ENCODE results near the gene LURAP1L. TPM values are rescaled to one million over a fixed set of nuclear protein-coding genes. Genes with fewer than 3 reads are reported as not detected.

The LURAP1L gene
- polyA plus RNA-seq, 3 donors: not detected

- H3K79me2 ChIP-seq (ENCODE audit: insufficient read depth, low read length): no peaks in the 10 kb centered on the region
Measured at GRCh38 chr9:12847561-12847960, 72.7 kb downstream of the LURAP1L start.

GRCh38 chr9:12849486-12850003 lies 74.7 kb downstream of the LURAP1L start:
- no peaks in the 10 kb centered on the region for H3K36me3 ChIP-seq (replicated peaks in 1 of 2; ENCODE audit: control insufficient read depth in 1 of 2, insufficient read depth in 2 of 2, low read length in 2 of 2)
- no peak for DNase-seq
- no peak for TF ChIP-seq CTCF (IDR thresholded peaks at IDR 0.05)
- Mint-ChIP-seq H3K27me3 (ENCODE audit: low read depth in 3 of 3) (peaks cover 0 to 1% (median 0%) of the 10 kb centered on the region in 3 donors), H3K4me3 (no peak overlapping the region), H3K9me3 (peaks cover 0 to 4% (median 0%) of the 10 kb centered on the region in 7 donors), H3K27ac (no peak overlapping the region), H3K4me1 (no peaks in the 10 kb centered on the region), H3K36me3 (no peaks in the 10 kb centered on the region)
- H3K9me3 ChIP-seq (replicated peaks in 1 of 2; ENCODE audit: control insufficient read depth in 1 of 2, insufficient read depth in 1 of 2, low read length in 2 of 2): no peaks in the 10 kb centered on the region
- intact Hi-C loops (cut with micrococcal nuclease): no loop called here
- no peak overlapping the region for H3K9ac ChIP-seq (ENCODE audit: insufficient read depth, low read length, poor library complexity, severe bottlenecking)
- no CpG with 5 or more reads among the region's 1 CpG for WGBS (ENCODE audit: insufficient coverage)
- H4K20me1 ChIP-seq (ENCODE audit: insufficient read depth, low read length): no peaks in the 10 kb centered on the region
- H3K4me3 ChIP-seq (replicated peaks in 1 of 3; ENCODE audit: low read depth in 2 of 3, low read length in 3 of 3): no peak overlapping the region
- H2AFZ ChIP-seq (ENCODE audit: insufficient read depth, low read depth, low read length, poor library complexity, severe bottlenecking): no peak overlapping the region
- no peak overlapping the region for H3K27ac ChIP-seq (ENCODE audit: low read depth in 1 of 2, low read length in 2 of 2)
- H3K79me2 ChIP-seq (ENCODE audit: insufficient read depth, low read length): no peaks in the 10 kb centered on the region
- H3K4me1 ChIP-seq (ENCODE audit: control insufficient read depth in 1 of 2, insufficient read depth in 2 of 2, low read length in 2 of 2): no peaks in the 10 kb centered on the region
- no peak overlapping the region for H3K4me2 ChIP-seq (replicated peaks; ENCODE audit: extremely low read depth, low read length, poor library complexity, severe bottlenecking)
- H3K27me3 ChIP-seq (ENCODE audit: control insufficient read depth in 2 of 2, insufficient read depth in 2 of 2, low read length in 2 of 2): no peaks in the 10 kb centered on the region

More at GRCh38 chr9:12847561-12847960, 72.7 kb downstream of the LURAP1L start:
- Histone ChIP-seq H2AFZ (ENCODE audit: insufficient read depth, low read depth, low read length, poor library complexity, severe bottlenecking) (no peak overlapping the region), H3K4me1 (ENCODE audit: control insufficient read depth in 1 of 2, insufficient read depth in 2 of 2, low read length in 2 of 2) (no peaks in the 10 kb centered on the region), H3K9ac (ENCODE audit: insufficient read depth, low read length, poor library complexity, severe bottlenecking) (no peak overlapping the region), H3K9me3 (replicated peaks in 1 of 2; ENCODE audit: control insufficient read depth in 1 of 2, insufficient read depth in 1 of 2, low read length in 2 of 2) (no peaks in the 10 kb centered on the region), H3K27me3 (ENCODE audit: control insufficient read depth in 2 of 2, insufficient read depth in 2 of 2, low read length in 2 of 2) (no peaks in the 10 kb centered on the region), H3K4me2 (replicated peaks; ENCODE audit: extremely low read depth, low read length, poor library complexity, severe bottlenecking) (no peak overlapping the region), H3K4me3 (replicated peaks in 1 of 3; ENCODE audit: low read depth in 2 of 3, low read length in 3 of 3) (no peak overlapping the region), H3K36me3 (replicated peaks in 1 of 2; ENCODE audit: control insufficient read depth in 1 of 2, insufficient read depth in 2 of 2, low read length in 2 of 2) (no peaks in the 10 kb centered on the region), H3K27ac (ENCODE audit: low read depth in 1 of 2, low read length in 2 of 2) (no peak overlapping the region), H4K20me1 (ENCODE audit: insufficient read depth, low read length) (no peaks in the 10 kb centered on the region)
- DNase-seq: no peak
- H3K27ac Mint-ChIP-seq: no peak overlapping the region
- TF ChIP-seq CTCF (IDR thresholded peaks at IDR 0.05): no peak
- H3K36me3 Mint-ChIP-seq: no peaks in the 10 kb centered on the region
- no peaks in the 10 kb centered on the region for H3K4me1 Mint-ChIP-seq
- peaks cover 0 to 4% (median 0%) of the 10 kb centered on the region in 7 donors for H3K9me3 Mint-ChIP-seq
- intact Hi-C loops (cut with micrococcal nuclease): no loop called here
- no peak overlapping the region for H3K4me3 Mint-ChIP-seq
- H3K27me3 Mint-ChIP-seq (ENCODE audit: low read depth in 3 of 3): peaks cover 0 to 1% (median 0%) of the 10 kb centered on the region in 3 donors
